GM12873 (cell line): Measurements from ENCODE around the gene ZC3H10.

ENCODE experiments used
- CTCF ChIP-seq: IDR thresholded peaks from 2 replicates; pipeline ENCODE4 v1.5.1; 2012; ENCODE audit warnings: low read depth, mild to moderate bottlenecking, moderate library complexity, low read length, control low read depth; ENCODE audit not compliant: insufficient read depth; ENCODE audit errors: missing control alignments

The ZC3H10 gene

GRCh38 chr12:56146492-56147460, 28.7 kb downstream of the ZC3H10 start:
- no peak for TF ChIP-seq CTCF

- no peak for TF ChIP-seq CTCF
Measured at GRCh38 chr12:56150563-56150962, 32.5 kb downstream of the ZC3H10 start.

- peak; percentile 65 for TF ChIP-seq CTCF
Measured at GRCh38 chr12:56151672-56152131, 33.6 kb downstream of the ZC3H10 start.

- TF ChIP-seq CTCF, result no peak
Measured at GRCh38 chr12:56152132-56152755, 34.2 kb downstream of the ZC3H10 start, which contains the start of gene MYL6B. Gene MYL6B (plus strand): TSS chr12:56152587. CDS start chr12:56153919, 1,332 bp downstream.

- TF ChIP-seq CTCF, result no peak
Measured at GRCh38 chr12:56152756-56153677, 35.0 kb downstream of the ZC3H10 start.

GRCh38 chr12:56153678-56154065, 35.6 kb downstream of the ZC3H10 start:
- no peak for TF ChIP-seq CTCF
